GM13977 (cell line): ENCODE measurements around the gene CDK5.

Experiments
- DNase-seq: peaks from one replicate; pipeline ENCODE4 v3.0.0; 2012; ENCODE audit warnings: low spot score
- CTCF ChIP-seq: IDR thresholded peaks from 2 replicates; pipeline ENCODE4 v1.5.1; 2012; ENCODE audit warnings: mild to moderate bottlenecking, control low read depth; ENCODE audit not compliant: insufficient read depth; ENCODE audit errors: extremely low read depth, missing control alignments
- in situ Hi-C: fragments of 300-500 bp; cut with MboI; formaldehyde crosslinking; loops from one replicate; pipeline ENCODE4 v1.12.0; 2022; ENCODE audit warnings: low sequenced_read_pairs, low pct_unique_long_range_greater_than_20kb, mixed read lengths, inconsistent platforms; ENCODE audit not compliant: unreplicated experiment

CDK5 gene

GRCh38 chr7:151073990-151074389 is 16.3 kb upstream of the CDK5 start:
- in situ Hi-C loops = no loop called here
- no peak for DNase-seq
- no peak for TF ChIP-seq CTCF

- in situ Hi-C loops = no loop called here
- DNase-seq = no peak
- TF ChIP-seq CTCF = no peak
These were observed 13.6 kb upstream of the CDK5 start for GRCh38 chr7:151071032-151071866.

GRCh38 chr7:151070574-151070960 is 12.9 kb upstream of the CDK5 start:
- no peak for TF ChIP-seq CTCF
- DNase-seq = no peak
- in situ Hi-C loops = no loop called here

- TF ChIP-seq CTCF = no peak
These were observed 12.3 kb upstream of the CDK5 start for GRCh38 chr7:151069841-151070573.

GRCh38 chr7:151068069-151068773 is 10.5 kb upstream of the CDK5 start:
- no peak for TF ChIP-seq CTCF
- no peak for DNase-seq
- in situ Hi-C loops = no loop called here

More at GRCh38 chr7:151069841-151070573, 12.3 kb upstream of the CDK5 start:
- DNase-seq = no peak
- in situ Hi-C loops = no loop called here

GRCh38 chr7:151066273-151066974 is 8.7 kb upstream of the CDK5 start:
- in situ Hi-C loops = no loop called here
- TF ChIP-seq CTCF = no peak
- DNase-seq = no peak
